GM19467 (cell line): Measurements from ENCODE around the gene PACS2.
"Not testable (repeated sequence)": the region's sequence is repeated elsewhere in the genome, so short reads cannot be mapped to it uniquely, and the experiment has no call there.

Experiments used
- ATAC-seq: cut with Tn5 transposase; IDR thresholded peaks from one replicate; pipeline ENCODE4 v1.9.1; 2021; ENCODE audit warnings: mild to moderate bottlenecking, moderate library complexity; ENCODE audit not compliant: unreplicated experiment

PACS2 gene

DNA sequence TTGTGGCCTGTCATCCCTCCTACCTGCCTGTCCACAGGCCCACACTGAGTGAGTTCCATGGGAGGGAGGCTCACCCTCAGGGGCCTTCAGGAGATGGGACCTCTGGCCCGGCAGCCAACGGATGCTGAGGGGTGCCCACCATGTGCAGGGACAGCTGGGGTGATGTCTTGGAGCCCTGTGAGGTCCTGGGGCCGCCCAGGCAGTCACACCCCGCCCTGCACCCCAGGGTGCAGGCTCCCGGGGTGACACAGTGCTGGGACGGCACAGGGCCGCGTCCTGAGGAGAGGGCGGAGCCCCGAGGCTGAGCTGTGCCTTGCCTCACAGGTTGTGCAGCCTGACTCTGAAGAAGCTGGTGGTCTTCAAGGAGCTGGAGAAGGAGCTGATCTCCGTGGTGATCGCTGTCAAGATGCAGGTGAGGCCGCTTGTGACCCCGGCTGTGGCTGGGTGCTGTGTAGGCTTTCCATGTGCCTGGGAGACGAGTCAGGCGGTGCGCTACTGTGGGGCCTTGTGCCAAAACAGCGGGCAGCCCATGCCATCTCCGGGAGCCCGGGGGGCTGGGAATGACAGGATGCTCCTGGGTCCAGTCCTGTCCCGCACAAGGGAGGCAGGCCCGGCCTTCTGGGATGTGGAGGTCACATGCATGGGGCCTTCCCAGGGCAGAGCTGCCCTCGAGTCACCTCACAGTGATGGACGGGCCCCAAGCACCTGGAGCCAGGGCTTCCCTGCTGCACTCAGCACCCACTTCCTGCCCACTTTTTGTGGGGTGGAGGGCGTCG lies 33.8 kb downstream of the PACS2 start:
- ATAC-seq = no peak

DNA sequence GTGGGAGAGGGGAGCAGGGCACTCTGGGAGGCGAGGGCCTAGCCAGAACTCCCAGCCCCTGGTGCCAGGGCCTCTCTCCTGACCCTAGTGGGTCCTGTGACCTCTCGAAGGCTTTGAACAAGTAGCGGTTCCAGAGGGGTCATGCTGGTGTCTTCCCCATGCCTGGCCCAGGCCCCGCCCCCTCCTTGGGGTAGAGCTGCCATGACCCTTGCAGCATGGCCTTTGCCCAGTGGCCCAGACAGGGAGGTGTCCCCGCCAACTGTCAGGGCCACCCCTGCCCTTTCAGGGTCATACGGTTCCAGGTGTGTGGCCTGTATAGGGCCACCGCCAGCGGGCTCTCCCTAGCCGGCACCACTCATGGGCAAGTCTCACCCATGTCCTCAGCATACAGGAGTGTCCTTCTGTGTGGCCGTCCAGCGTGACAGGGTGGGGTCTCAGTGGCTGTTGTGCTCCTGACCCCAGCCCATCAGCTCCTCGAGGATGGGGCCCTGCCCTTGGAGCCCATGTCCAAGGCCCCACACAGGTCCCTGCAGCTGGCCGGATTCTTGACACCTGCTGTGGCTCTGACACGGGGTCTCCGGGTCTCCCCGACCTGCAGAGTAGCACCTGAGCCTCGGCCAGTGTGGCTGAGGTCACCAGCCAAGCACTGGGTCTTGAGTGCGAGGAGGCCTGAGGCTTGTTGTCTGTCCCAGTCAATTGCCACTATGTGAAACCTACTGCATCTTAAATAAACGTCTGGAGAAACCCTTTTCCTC lies 34.6 kb downstream of the PACS2 start:
- ATAC-seq = no peak

DNA sequence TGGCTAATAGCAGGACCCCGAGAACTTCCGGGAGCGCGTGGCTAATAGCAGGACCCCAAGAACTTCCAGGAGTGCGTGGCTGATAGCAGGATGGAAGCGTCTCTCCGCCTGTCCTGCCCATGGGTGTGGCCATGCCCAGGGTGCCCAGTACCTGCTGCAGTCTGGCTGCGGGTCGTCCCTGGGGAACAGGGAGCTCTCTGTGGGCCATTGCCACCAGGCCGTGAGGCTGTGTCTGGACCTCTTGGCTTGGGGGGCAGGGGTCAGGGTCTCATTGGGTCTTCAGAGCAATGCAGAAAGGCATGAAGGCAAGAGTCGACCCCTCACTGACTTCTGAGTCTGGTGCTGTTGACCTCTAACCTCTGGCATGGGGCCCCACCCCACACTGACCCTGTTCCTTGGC lies 35.4 kb downstream of the PACS2 start:
- ATAC-seq = no peak

DNA sequence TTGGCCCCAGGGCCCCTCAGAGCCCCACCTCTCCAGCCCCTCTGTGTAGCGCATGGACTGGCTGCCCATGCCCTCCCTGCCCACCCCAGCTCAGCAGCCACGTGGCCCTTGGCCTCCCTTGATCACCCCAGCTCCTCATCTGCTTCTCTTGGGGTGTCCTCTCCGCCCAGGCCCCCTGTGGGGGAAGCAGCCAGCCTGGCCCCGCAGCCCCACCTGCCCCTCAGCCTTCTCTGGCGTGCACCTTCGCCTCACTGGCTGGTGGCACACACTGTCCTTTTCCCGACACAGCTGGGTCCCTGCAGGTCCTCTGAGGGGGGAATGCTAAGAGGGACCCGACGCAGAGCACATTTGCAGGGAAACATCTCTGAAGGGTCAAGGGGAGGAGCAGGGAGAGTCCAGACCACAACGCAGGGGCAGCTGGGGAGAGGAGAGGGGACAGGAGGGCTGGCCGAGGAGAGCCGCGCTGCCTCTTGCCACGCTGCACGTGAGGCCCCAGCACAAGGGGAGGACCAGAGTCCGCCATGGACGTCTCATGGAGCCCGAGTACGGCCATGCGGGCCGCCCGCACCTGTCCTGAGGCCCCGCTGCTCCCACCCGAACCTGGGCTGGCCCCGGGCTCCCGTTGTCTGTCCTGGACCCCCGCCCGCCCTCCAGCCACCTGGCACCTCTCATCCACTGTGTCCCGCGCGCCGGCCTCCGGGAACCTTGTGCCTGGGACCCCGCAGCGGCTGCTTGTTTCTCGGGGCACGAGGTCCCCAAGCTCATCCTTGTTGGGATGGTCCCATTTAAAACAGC lies 36.1 kb downstream of the PACS2 start:
- no peak for ATAC-seq

DNA sequence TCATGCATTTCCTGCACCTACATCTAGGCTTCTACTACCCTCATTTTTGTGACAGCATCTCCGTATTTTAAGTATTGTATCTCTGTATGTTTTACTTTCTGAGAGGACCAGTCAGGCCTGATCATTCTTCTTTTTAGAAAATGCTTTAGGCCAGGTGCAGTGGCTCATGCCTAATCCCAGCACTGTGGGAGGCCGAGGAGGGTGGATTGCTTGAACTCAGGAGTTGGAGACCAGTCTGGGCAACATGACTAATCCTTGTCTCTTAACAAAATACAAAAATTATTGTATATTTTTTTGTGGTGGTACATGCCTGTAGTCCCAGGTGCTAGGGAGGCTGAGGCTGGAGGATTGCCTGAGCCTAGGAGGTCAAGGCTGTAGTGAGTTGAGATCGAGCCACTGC lies 36.9 kb downstream of the PACS2 start:
- ATAC-seq = no peak

DNA sequence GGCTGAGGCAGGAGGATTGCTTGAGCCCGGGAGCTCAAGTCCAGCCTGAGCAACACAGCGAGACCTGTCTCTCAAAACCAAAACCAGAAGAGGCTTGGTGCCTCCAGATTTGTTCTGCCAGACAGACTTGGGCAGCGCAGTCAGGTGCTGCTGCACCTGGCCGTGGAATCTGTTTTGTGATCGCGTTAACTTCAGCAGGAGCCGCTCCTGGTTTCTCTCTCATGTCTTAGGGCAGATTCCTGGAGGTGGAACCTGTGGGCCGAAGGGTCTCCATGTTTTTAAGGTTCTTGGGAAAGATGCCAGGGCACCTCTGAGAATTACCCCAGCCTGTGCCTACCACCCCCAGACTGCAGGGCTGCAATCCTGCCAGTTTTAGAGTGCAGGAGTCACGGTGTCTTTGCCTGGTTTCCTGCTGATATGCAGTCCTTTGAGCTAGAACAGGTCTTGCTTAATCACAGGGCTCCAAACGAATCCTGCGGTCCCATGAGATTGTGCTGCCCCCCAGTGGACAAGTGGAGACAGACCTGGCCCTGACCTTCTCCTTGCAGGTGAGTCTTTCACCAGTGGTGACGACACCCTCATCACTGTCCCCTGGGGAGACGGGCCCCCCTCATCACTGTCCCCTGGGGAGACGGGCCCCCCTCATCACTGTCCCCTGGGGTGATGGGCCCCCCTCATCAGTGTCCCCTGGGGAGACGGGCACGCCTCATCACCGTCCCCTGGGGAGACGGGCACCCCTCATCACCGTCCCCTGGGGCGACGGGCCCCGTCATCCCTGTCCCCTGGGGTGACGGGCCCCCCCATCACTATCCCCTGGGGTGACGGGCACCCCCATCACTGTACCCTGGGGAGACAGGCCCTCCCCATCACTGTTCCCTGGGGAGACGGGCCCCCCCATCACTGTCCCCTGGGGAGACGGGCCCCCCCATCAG lies 37.6 kb downstream of the PACS2 start:
- no peak for ATAC-seq

DNA sequence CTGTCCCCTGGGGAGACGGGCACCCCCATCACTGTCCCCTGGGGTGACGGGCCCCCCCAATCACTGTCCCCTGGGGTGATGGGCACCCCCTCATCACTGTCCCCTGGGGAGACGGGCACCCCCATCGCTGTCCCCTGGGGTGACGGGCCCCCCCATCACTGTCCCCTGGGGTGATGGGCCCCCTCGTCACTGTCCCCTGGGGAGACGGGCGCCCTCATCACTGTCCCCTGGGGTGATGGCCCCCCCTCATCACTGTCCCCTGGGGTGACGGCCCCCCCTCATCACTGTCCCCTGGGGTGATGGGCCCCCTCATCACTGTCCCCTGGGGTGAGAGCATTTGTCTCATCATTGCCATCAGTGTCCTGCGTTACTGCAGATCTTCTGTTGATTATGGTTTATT lies 38.6 kb downstream of the PACS2 start:
- ATAC-seq = no peak

DNA sequence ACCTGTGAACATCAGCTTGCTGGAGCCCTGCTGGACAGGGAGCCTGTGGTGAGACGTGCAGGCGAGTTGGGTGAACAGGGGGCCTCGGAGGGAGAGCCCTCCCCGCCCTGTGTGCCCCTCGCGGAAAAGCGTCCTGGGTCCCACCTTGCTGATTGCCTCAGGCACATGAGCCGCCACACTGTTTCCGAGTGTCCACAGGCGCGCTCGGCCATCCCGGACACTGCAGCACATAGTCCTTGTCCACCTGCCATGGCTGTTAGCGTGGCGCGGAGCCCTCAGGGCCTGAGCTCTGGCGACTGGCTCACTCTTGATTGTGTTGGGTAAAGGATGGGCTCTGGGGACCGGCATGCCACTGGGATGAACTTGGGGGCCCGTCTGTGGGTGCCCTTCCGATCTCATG lies 40.0 kb downstream of the PACS2 start:
- ATAC-seq = no peak

DNA sequence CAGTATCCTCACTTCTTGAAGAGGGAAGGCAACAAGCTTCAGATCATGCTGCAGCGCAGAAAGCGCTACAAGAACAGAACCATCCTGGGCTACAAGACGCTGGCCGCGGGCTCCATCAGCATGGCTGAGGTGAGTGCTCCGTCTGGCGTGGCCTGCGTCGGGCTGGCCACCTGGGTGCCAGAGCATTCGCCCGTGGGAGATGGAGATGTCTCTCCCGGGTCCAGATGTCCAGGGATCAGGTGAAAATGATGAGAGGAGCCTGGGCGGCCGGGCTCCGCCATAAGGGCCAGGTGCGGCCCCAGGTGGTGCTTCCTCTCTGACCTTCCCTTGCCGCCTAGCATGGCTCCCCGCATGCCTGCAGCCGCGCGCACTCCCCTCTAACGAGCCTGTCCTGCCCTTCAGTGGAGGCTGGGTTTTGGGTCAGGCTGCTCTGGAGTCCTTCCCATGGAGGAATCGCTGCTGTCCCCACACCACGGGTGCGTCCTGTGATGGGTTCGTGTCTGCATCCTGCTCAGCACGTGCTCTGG lies 40.6 kb downstream of the PACS2 start:
- ATAC-seq = no peak

DNA sequence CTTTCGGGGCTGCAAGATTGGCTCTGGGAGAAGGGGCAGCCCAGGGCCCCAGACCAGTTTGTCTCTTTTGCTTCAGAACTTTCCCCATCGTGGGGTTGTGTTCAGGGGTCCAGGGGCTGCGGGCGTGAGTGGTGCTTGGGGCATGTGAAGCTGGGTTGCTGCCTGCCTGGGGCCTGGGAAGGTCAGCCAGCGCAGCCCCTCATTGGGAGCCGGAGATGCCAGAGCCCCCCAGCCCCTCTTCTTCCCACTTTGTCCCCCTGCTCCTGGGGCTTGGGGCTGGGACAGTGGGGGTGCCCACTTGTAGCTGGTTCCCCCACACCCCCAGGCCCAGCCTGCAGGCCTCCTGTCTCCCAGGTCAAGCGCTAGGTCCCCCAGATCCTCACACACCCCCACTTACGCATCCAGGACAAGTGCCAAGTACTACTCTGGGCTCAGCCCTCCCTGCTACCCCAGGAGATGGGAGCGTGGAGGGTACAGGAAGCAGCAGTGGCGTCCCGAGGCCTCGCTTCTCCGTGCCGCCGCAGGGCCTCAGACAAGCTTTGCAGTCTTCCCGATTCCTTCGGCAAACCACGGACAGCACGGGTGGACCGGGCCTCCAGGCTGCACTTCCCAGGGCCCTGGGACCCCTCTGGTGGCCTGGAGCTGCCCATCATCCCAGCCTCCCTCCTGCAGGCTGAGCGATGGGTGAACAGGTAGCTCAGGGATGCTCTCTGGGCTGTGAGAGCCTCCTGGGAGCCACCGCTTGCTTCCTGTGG lies 41.5 kb downstream of the PACS2 start:
- ATAC-seq = no peak

DNA sequence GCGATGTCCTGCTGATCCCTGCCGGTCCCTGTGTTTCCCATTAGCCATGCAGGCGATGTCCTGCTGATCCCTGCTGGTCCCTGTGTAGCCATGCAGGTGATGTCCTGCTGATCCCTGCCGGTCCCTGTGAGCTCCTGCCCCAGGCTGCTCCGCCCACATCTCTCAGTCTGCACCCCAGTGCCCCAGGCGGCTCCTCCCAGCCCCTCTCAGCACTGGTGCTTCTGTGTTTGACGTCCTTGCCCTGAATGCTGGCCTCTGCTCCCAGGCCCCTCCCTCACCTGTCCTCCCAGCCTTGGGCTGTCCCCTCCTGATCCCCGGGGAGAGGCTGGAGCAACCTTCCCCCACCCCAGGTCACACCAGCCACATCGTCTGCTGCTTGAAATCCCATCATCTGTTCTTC lies 42.4 kb downstream of the PACS2 start:
- no peak for ATAC-seq

DNA sequence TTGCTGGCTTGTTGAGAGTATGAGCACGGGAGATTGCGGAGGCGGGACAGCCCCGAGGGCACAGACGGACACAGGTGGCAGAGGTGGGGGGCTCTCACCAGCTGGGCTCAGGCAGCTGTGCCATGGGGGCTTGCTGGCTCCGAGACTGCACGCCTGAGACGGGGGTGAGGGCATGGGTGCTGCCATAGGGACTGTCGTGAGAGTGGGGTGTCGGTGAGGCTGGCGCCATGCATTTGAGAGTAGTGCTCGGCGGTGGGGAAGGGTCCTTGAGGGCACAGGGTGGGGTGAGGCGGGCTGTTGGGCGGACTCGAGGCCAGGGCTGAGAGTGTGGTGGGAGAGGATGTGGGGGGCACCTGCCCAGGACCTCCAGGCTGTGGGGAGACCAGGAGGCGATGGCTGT lies 43.1 kb downstream of the PACS2 start:
- no peak for ATAC-seq

- no peak for ATAC-seq
Measured at GRCh38 chr14:105358140-105358846, 43.7 kb downstream of the PACS2 start.

DNA sequence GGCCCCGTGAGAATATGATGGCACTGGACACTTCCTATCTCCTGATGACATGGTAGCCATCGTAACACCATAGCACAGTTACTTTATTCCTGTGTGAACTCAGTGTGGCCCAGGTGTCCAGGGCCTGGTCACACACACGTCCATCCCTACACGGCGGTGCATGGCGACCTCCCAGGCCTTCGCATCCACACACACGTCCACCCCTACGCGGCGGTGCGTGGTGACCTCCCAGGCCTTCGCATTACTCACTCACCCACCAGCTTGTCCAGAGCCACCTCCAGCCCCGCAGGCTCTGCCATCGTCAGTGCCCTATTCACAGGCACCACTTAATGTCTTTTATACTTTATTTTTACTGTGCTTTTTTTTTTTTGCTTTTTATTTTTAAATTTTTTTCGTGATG lies 44.4 kb downstream of the PACS2 start:
- ATAC-seq = no peak

GRCh38 chr14:105361412-105361811 lies 46.9 kb downstream of the PACS2 start:
- ATAC-seq = not testable (repeated sequence)

GRCh38 chr14:105363847-105364708 lies 49.5 kb downstream of the PACS2 start:
- ATAC-seq = no peak

DNA sequence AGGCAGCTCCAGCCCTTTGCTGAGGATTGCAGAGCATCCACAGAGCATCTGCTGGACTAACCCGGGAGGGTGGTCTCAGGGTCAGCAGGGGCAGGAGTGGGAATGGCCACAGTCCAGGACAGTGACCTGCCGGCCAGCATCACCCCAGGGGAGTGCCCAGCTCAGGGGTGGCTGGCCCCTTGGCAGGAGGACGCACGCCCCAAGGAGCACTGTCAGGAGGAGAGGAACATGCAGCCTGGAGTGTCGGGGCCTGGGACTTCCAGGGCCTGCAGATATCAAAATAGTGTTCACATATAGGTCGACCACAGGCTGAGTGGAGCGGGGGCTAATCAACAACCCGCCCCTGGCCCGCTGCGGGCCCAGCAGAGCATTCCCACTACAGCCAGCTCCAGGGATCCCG lies 50.6 kb downstream of the PACS2 start:
- no peak for ATAC-seq

DNA sequence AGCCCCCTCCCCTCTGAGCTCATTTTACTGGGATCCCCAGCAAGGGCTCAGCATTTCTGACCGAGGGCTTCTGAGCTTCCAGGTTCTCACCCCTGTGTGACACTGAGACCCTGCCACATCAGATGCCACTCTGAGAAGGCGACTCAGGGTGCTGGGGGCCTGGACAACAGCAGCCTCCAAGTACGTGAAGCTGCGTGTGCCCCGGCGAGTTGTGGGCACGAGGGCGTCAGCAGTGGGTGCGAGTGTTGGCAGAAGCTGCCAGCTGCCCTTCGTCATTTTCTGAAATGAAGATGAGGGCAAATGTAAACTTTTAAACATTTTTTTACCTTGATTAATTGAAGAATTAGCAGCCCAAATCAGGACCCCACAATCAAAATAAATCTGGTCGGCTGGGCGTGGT lies 51.1 kb downstream of the PACS2 start:
- no peak for ATAC-seq
